Stimulated activated CD8-positive, alpha-beta memory T cell treated with anti-CD3 and anti-CD28 coated beads, Interleukin-12 subunit alpha, Interleukin-12 subunit beta, amount 100 ng/mL, for 24 hours (primary cell): ENCODE data around the gene DPM2.

Source experiments
- DNase-seq: peaks from one replicate; pipeline ENCODE4 v3.0.0-alpha.2; 2020; ENCODE audit errors: extremely low read depth

Gene DPM2

GRCh38 chr9:127955294-127956015, 17.8 kb upstream of the DPM2 start:
- DNase-seq, result peak; percentile 61

GRCh38 chr9:127954831-127955293, 17.2 kb upstream of the DPM2 start:
- no peak for DNase-seq

GRCh38 chr9:127953768-127954505, 16.3 kb upstream of the DPM2 start:
- no peak for DNase-seq

DNA sequence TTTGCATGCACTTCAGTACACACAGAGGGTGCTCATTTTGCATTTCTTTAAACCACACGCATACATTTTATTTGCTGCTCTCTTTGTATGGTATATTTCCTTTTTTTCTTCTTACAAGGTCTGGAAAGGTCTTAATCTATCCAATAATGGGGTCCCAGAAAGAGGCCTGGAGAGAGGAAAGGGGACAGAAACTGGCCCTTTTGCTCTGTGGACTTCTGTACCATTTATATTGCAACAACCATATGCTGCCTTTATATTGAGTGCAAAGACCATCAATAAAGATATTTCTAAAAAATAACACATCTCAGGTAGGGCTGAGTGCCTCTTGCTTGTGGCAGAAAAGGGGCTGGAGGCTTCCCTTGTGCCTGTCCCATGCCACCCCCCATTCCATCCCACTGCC, 15.5 kb upstream of the DPM2 start:
- no peak for DNase-seq

DNA sequence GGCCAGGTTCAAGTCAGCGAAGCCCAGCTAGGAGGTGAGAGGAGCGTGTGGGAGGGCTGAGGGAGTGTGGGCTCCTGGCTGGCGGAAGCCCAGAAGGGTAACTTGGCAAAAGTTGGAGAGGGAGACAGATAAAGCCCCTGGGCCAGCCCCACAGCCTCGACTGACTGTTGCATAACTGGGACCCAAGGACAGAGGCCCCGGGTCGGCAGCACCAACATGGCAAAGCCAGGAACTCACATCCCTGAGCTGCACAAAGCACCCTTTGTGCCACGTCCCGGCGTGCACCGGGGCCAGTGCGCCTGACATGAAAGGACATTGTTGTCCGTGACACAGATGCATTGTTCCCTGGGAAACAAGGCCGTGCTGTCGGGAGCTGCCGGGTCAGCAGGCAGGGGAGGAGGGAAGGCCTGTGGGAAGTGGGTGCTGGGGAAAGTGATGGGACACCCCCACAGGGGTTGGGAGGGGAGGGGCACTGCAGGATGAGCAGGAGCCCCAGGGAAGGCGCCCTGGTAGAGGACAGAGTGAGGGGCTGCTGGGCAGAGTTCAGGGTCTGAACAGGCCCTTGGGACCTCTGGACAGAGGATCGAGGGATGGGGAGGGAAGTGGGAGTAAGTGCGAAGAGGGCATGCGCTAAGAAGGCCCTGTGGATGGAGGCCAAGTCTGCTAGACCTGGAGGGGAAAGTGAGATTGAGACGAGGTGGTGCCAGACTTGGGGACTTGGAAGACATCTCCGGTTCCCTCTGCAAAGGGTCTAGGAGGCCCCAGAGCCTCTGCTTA, 13.0 kb upstream of the DPM2 start:
- no peak for DNase-seq

DNA sequence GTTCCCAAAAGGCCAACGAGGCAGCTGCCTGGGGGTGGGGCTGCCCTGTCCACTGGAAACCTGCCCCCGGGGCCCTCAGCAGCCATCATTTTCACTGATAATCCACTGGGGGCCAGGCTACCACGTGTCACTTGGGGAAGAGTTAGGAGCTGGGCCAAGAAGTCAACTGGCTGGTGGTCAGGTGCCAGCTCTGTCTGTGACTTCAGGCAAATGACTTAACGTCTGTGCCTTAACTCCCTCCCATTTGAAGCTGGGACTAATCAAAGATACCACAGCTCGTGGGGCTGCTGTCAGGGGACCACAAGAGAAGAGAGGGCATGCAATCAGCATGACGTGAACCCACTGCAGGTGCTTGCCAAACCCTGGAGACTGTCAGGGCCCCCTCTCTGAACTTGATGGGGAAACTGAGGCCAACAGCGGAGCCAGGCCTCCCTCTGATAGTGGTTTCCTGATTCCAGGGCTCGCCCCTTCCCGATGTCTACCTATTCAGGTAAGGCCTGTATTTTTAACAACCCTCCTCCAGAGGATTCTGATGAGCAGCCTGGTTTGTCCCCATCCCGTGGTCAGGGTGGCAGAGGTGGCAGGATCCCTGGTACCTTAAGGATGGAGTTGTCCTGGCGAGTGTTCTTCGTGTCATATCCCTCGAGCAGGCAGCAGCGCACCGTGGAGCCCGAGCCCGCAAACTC, 12.3 kb upstream of the DPM2 start:
- DNase-seq, result no peak

- no peak for DNase-seq
Measured at GRCh38 chr9:127947841-127948710, 10.4 kb upstream of the DPM2 start.

DNA sequence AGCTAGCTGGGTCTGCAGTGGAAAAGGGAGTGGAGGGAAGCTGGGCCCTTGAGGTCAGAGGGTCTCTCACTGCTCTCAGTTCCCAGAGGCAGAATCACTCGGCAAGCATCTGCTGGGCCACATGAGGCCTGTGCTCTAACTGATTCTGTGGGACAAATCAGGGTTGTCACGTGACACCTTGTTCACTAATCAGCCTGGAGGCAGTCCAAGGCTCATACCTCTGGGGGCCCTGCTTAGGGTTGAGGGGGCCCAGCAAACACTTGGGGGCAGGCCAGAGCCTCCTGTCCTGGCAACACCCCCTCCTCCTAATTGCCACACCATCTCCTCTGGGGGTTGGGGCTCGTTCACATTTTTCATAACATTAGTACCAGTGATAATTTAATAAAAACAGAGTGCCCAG, 9.1 kb upstream of the DPM2 start:
- DNase-seq, result no peak

GRCh38 chr9:127945942-127946341, 8.3 kb upstream of the DPM2 start:
- DNase-seq, result no peak

DNA sequence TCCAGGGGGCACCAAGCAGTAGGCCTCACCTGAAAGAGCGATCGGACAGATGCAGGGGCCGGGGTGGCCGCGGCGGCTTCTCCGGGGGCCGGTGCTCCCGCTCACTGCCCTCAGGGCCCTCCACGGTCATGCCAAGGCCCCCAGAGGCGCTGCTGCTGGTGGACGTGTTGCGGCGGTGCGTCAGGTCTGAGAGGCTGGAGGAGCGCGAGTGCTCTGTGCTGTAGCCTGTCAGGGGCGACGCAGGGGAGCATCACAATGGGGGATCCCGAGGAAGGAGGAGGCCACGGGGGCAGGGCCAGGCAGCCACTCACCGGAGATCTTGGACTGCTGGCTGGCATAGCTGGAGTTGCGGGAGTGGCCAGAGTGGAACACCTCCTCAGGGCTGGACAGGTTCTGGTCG, 7.7 kb upstream of the DPM2 start:
- DNase-seq, result no peak

DNA sequence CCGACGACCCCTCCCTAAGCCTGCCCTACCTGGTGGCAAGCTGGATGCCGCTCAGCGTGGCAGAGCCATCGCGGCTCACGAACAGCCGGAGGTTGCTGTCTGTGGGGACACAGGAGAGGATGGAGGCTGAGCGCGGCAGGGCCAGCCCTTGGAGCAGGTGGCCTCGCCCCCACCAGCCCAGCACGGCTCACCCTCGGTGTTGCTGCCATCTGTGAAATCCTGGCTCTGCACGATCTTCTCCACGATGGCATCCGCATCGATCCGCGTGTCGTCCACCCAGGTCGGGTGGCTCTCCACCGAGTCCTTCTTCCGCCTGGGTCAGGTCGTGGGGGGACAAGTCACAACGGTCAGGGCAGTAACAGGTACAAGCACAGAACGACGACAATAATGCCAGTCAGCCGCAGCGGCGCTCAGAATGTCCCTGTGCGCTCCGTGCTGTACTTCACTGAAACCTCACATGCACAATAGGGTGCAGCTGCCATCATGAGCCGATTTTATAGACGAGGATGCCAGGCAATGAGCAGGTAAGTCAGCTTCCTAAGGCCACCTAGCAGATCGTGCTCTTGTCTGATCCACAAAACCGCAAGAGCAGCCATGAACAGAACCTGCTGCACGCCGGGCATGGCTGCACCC, 7.0 kb upstream of the DPM2 start:
- no peak for DNase-seq

DNA sequence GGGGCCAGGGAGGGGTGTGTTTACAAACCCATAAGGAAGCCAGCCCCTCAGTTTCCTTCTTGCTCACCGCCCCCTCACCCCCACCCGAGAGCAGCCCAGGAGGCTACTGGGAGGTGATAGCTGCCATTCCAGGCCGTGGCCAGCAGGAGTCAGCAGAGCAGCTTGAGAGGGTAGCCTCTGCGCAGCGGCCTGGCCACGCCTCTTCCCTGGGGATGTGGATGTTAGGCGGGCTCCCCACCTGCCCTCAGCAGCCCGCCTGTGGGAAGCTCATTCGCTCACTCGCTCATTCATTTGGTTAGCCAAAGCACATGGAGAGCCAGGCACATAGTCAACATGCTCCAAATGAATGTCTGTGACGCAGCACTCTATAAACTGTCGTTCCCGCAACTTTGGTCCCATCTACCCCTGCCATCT, 6.1 kb upstream of the DPM2 start:
- DNase-seq, result peak; percentile 50

DNA sequence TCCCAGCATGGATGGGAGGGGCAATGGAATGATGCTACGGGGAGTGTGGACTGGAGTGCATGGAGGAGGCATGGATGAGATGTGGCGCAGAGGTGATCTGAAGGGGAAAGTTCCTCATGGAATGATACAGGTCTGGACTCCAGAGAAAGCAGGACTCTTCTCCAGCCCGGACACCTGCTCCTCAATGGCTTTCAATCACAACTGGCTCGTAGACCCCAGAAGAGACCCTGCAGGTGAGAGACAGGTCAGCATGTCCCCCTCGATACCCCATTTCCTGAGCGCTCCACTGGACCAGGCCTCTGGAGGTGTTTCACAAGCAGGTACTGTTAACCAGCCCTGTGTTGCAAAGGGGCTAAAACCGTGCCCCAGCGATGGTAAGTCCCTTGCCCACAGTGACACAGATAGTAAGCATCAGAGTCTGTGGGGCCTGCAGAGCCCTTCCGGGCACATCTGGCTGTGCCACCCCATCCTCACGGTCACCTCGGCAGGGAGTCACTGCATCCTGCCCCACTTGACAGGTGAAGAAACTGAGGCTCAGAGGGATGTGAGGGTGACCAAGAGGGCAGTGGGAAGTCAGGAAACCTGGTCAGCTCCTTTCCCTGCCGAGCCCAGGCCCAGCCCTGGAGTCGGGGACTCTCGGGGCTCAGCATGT, 5.5 kb upstream of the DPM2 start:
- no peak for DNase-seq

- no peak for DNase-seq
Measured at GRCh38 chr9:127942216-127943010, 4.8 kb upstream of the DPM2 start.

- no peak for DNase-seq
Measured at GRCh38 chr9:127941961-127942215, 4.2 kb upstream of the DPM2 start.

DNA sequence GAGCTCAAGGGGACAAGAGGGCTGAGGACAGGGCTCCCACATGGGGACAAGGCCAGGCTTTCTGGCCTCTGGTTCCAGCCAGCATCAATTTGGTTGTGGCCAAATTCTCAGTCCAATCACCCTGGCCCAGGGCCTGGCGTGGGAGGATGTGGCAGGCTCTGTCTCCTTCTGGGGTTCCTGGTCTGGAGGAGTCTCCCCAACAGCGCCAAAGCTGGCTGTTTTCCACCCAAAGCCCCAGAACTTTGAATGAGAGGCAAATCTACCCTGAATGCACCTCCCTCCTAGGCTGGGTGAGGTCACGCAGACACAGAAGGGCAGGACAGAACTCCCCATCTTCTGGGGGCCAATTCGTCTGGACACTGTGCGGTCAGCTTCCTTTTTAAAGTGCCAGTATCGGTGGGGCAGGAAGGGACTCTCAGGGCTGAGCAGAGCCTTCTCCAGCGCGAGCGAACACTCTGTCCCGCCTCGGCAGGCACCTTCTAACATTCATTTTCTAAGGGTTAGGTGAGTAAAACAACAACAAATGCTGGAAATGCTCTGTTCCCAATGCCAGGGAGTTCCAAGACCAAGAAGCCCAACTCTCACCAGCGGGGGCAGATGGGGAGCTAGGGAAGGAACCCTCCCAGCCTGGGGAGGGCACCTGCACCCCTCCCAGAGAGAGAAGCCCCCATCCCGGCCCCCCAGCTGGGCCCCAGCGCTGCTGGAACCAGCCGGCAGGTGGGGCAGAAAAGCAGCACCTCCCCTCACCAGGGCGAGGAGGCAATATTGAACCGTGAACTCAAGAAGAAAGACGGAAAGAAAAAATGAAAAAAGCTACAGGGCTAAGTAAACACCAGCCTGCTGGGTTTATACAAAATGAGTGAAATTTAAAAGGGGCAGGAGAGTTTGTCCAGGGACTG, 3.7 kb upstream of the DPM2 start:
- no peak for DNase-seq

GRCh38 chr9:127940593-127940992, 2.9 kb upstream of the DPM2 start:
- DNase-seq, result no peak

DNA sequence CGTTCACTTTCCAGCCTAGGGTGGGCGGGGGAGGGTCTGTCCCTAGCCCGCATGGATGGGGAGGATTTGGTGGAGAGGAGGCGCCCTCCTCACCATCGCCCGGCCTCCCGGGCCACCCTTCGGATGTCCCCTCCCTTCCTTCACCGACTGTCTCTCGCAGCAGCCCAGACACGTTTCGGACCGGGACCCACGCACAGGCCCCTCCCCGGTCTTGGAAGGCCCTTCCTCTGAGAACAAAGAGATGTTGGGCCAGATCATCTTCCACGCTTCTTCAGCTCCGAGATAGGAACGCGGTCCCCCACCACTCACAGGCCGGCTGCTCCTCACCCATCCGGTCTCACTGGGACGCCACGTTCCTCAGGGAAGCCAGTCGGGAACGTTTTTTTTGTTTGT, 640 bp upstream of the DPM2 start:
- DNase-seq, result no peak

- no peak for DNase-seq
Measured at GRCh38 chr9:127937056-127937387, 632 bp downstream of the DPM2 start.
